GM06990 (cell line): ENCODE measurements around the gene NDUFA7.
A peak's percentile ranks its signal among the peaks of the same experiment; 100 is the strongest.

Experiments used
- DNase-seq: peaks from one replicate; pipeline ENCODE4 v3.0.0-alpha.2; 2011; ENCODE audit not compliant: insufficient read length; ENCODE audit errors: extremely low read depth
- H3K27me3 ChIP-seq: replicated peaks from 2 replicates; pipeline ENCODE4 v1.6.0; 2011; ENCODE audit warnings: low read length; ENCODE audit not compliant: control insufficient read depth, insufficient read depth
- H3K36me3 ChIP-seq: 2 replicates; pipeline ENCODE4 v1.5.1; 2011; ENCODE audit warnings: low read length; ENCODE audit not compliant: control insufficient read depth, insufficient read depth
- H3K4me3 ChIP-seq: replicated peaks from 2 replicates; pipeline ENCODE4 v1.5.1; 2011; ENCODE audit warnings: low read depth, mild to moderate bottlenecking, control low read depth, low read length
- CTCF ChIP-seq: IDR thresholded peaks from 2 replicates; pipeline ENCODE4 v1.5.1; 2011; ENCODE audit warnings: low read length, control low read depth, mild to moderate bottlenecking, inconsistent platforms; ENCODE audit not compliant: insufficient read depth, poor library complexity, severe bottlenecking

Gene NDUFA7

DNA sequence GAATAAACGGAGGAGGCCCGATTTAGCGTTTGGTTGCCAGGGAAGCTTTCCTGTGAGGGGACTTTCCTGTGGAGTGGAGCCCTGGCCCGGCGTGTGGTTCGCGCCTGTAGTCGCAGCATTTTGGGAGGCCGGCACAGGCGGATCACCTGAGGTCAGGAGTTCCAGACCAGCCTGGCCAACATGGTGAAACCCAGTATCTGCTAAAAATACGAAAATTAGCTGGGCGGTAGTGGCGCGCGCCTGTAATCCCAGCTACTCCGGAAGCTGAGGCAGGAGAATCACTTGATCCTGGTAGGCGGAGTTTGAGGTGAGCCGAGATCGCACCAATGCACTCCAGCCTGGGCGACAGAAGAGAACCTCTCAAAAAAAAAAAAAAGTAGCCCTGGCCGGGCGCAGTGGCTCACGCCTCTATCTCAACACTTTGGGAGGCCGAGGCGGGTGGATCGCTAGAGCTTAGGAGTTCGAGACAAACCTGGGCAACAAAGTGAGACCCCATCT is 14.9 kb upstream of the NDUFA7 start:
- Histone ChIP-seq H3K4me3 (no peak overlapping the region), H3K36me3 (no peaks in the 10 kb centered on the region), H3K27me3 (peaks cover 2% of the 10 kb centered on the region)
- TF ChIP-seq CTCF: no peak
- no peak for DNase-seq

- peaks cover 2% of the 10 kb centered on the region for H3K27me3 ChIP-seq
- H3K4me3 ChIP-seq: peak overlapping the region; percentile 27
- no peaks in the 10 kb centered on the region for H3K36me3 ChIP-seq
- peak; percentile 28 for TF ChIP-seq CTCF
- peak; percentile 68 for DNase-seq
These were observed 14.3 kb upstream of the NDUFA7 start for GRCh38 chr19:8335343-8336071.

- DNase-seq: peak; percentile 81
- Histone ChIP-seq H3K27me3 (peaks cover 2% of the 10 kb centered on the region), H3K36me3 (no peaks in the 10 kb centered on the region), H3K4me3 (peak overlapping the region; percentile 18)
- no peak for TF ChIP-seq CTCF
These were observed 13.5 kb upstream of the NDUFA7 start for GRCh38 chr19:8334458-8335342.

- H3K4me3 ChIP-seq: no peak overlapping the region; the same call in 1 of the 2 replicates
- peaks cover 2% of the 10 kb centered on the region for H3K27me3 ChIP-seq
- DNase-seq: no peak
- no peaks in the 10 kb centered on the region for H3K36me3 ChIP-seq
- TF ChIP-seq CTCF: no peak
These were observed 12.7 kb upstream of the NDUFA7 start for GRCh38 chr19:8333767-8334457.

GRCh38 chr19:8332976-8333766 is 12.0 kb upstream of the NDUFA7 start:
- no peaks in the 10 kb centered on the region for H3K36me3 ChIP-seq
- no peak for DNase-seq
- TF ChIP-seq CTCF: no peak
- no peak overlapping the region for H3K4me3 ChIP-seq
- peaks cover 2% of the 10 kb centered on the region for H3K27me3 ChIP-seq
